DOHH2 (cell line): ENCODE data around the gene IQGAP1.

Experiments
- H3F3A ChIP-seq: fragments of 200-600 bp; sonication (generic), shearing (Covaris generic); 2 replicates; pipeline ENCODE4 v1.6.0; 2016; ENCODE audit warnings: antibody characterized with exemption, mild to moderate bottlenecking; ENCODE audit not compliant: control insufficient read depth, insufficient read depth
- H3K27ac ChIP-seq: fragments of 200-600 bp; sonication (generic); 2 replicates; pipeline ENCODE4 v1.5.1; 2014; ENCODE audit warnings: low read depth, mild to moderate bottlenecking, low read length, moderate library complexity
- H3K27me3 ChIP-seq: fragments of 200-600 bp; sonication (generic); 2 replicates; pipeline ENCODE4 v1.6.1; 2014; ENCODE audit warnings: mild to moderate bottlenecking, low read length, mixed read lengths; ENCODE audit not compliant: control insufficient read depth
- H3K36me3 ChIP-seq: fragments of 200-600 bp; sonication (generic); 2 replicates; pipeline ENCODE4 v1.6.1; 2014; ENCODE audit warnings: mild to moderate bottlenecking, low read length, moderate library complexity, mixed read lengths; ENCODE audit not compliant: control insufficient read depth
- H3K4me1 ChIP-seq: fragments of 200-600 bp; sonication (generic); 2 replicates; pipeline ENCODE4 v1.6.1; 2014; ENCODE audit warnings: mild to moderate bottlenecking, low read length, mixed read lengths; ENCODE audit not compliant: control insufficient read depth
- H3K4me2 ChIP-seq: fragments of 200-600 bp; sonication (generic); 2 replicates; pipeline ENCODE4 v1.6.0; 2014; ENCODE audit warnings: mild to moderate bottlenecking, low read length, moderate library complexity
- H3K4me3 ChIP-seq: fragments of 200-600 bp; sonication (generic); 2 replicates; pipeline ENCODE4 v1.5.1; 2014; ENCODE audit warnings: mild to moderate bottlenecking, low read length, mixed read lengths
- H3K79me2 ChIP-seq: fragments of 200-600 bp; sonication (generic); 2 replicates; pipeline ENCODE4 v1.6.1; 2014; ENCODE audit warnings: mild to moderate bottlenecking, low read length, mixed read lengths; ENCODE audit not compliant: control insufficient read depth
- H3K9me2 ChIP-seq: fragments of 200-600 bp; sonication (generic); replicated peaks from 2 replicates; pipeline ENCODE4 v1.6.1; 2014; ENCODE audit warnings: mild to moderate bottlenecking, low read length, mixed read lengths; ENCODE audit not compliant: control insufficient read depth
- H3K9me3 ChIP-seq: fragments of 200-600 bp; sonication (generic); 2 replicates; pipeline ENCODE4 v1.6.1; 2014; ENCODE audit warnings: antibody characterized with exemption, low read length, mixed read lengths; ENCODE audit not compliant: control insufficient read depth, insufficient read depth
- H4K20me1 ChIP-seq: fragments of 200-600 bp; sonication (generic); 2 replicates; pipeline ENCODE4 v1.6.0; 2014; ENCODE audit warnings: low read depth, mild to moderate bottlenecking, antibody characterized with exemption, low read length, moderate library complexity; ENCODE audit not compliant: control insufficient read depth, insufficient read depth
- CTCF ChIP-seq: fragments of 200-600 bp; sonication (generic); IDR thresholded peaks from one replicate; pipeline ENCODE4 v1.5.1; 2014; ENCODE audit warnings: antibody characterized with exemption, mild to moderate bottlenecking, low read depth, low read length; ENCODE audit not compliant: poor library complexity, severe bottlenecking
- EZH2phosphoT487 ChIP-seq: fragments of 200-600 bp; sonication (generic); IDR thresholded peaks from 2 replicates; pipeline ENCODE4 v1.6.1; 2017; ENCODE audit warnings: borderline replicate concordance, mild to moderate bottlenecking, antibody characterized with exemption, low read length, moderate library complexity, mixed read lengths

Gene IQGAP1

GRCh38 chr15:90411176-90411575 is 23.1 kb downstream of the IQGAP1 start:
- Histone ChIP-seq H3K4me3 (no peak overlapping the region), H3K27ac (no peak overlapping the region), H3K79me2 (peaks cover 80% of the 10 kb centered on the region), H3K36me3 (peaks cover 14% of the 10 kb centered on the region), H3K9me2 (no peaks in the 10 kb centered on the region), H3K4me2 (no peak overlapping the region), H3K9me3 (no peaks in the 10 kb centered on the region), H3F3A (no peaks in the 10 kb centered on the region), H3K27me3 (no peaks in the 10 kb centered on the region), H4K20me1 (peaks cover 14% of the 10 kb centered on the region; the same call in 1 of the 2 replicates), H3K4me1 (peaks cover 14% of the 10 kb centered on the region)
- no peak for TF ChIP-seq EZH2phosphoT487
- no peak for TF ChIP-seq CTCF

- Histone ChIP-seq H3K36me3 (peaks cover 14% of the 10 kb centered on the region), H3K9me3 (no peaks in the 10 kb centered on the region), H3K9me2 (no peaks in the 10 kb centered on the region), H3K4me2 (peak overlapping the region; percentile 24), H3K4me3 (no peak overlapping the region), H3K4me1 (peaks cover 14% of the 10 kb centered on the region), H3F3A (no peaks in the 10 kb centered on the region), H3K27me3 (no peaks in the 10 kb centered on the region), H3K79me2 (peaks cover 75% of the 10 kb centered on the region), H3K27ac (no peak overlapping the region), H4K20me1 (peaks cover 14% of the 10 kb centered on the region; the same call in 1 of the 2 replicates)
- TF ChIP-seq CTCF (no peak), EZH2phosphoT487 (no peak)
These were observed 24.5 kb downstream of the IQGAP1 start for GRCh38 chr15:90412356-90413194.

GRCh38 chr15:90413411-90414379 is 25.7 kb downstream of the IQGAP1 start:
- Histone ChIP-seq H3K4me2 (no peak overlapping the region), H3K4me3 (no peak overlapping the region), H3K36me3 (peaks cover 14% of the 10 kb centered on the region), H4K20me1 (peaks cover 14% of the 10 kb centered on the region; the same call in 1 of the 2 replicates), H3K9me3 (no peaks in the 10 kb centered on the region), H3K27ac (no peak overlapping the region), H3K79me2 (peaks cover 75% of the 10 kb centered on the region), H3K27me3 (no peaks in the 10 kb centered on the region), H3F3A (no peaks in the 10 kb centered on the region; the same call in 1 of the 2 replicates), H3K9me2 (no peaks in the 10 kb centered on the region), H3K4me1 (peaks cover 23% of the 10 kb centered on the region)
- TF ChIP-seq EZH2phosphoT487 = no peak
- no peak for TF ChIP-seq CTCF
